Thyroid gland (tissue), 4 donors: ENCODE measurements around the gene MYO1A. TPM values are rescaled to one million over a fixed set of nuclear protein-coding genes. Genes with fewer than 3 reads are reported as not detected.

Experiments
- DNase-seq, 2 donors: peaks; one replicate each; pipeline ENCODE4 v3.0.0-alpha.2; 2019
- H3K27ac ChIP-seq, 3 donors: fragments of 200-600 bp; sonication (generic); 1 replicate in 2 of 3; 2 replicates in 1 of 3; pipeline ENCODE4 v1.5.1; 2016 to 2019; ENCODE audit warnings: mild to moderate bottlenecking in 1 of 3, moderate library complexity in 1 of 3
- H3K27me3 ChIP-seq: fragments of 200-600 bp; sonication (generic); one replicate; pipeline ENCODE4 v1.5.1; 2019
- H3K36me3 ChIP-seq, 2 donors: fragments of 200-600 bp; sonication (generic); one replicate each; pipeline ENCODE4 v1.5.1; 2016 to 2019
- H3K4me1 ChIP-seq, 2 donors: fragments of 200-600 bp; sonication (generic); one replicate each; pipeline ENCODE4 v1.5.1; 2017 to 2019
- H3K4me3 ChIP-seq, 3 donors: fragments of 200-600 bp; sonication (generic); replicated peaks in 1 of 3; 1 replicate in 2 of 3; 2 replicates in 1 of 3; pipeline ENCODE4 v1.5.1; 2016; ENCODE audit warnings: mild to moderate bottlenecking in 1 of 3
- H3K9me3 ChIP-seq: fragments of 200-600 bp; sonication (generic); one replicate; pipeline ENCODE4 v1.5.1; 2017
- POLR2A ChIP-seq, 2 donors: fragments of 450-650 bp; IDR thresholded peaks; one replicate each; pipeline ENCODE4 v1.6.1; 2017; ENCODE audit warnings: antibody characterized with exemption in 2 of 2, mild to moderate bottlenecking in 2 of 2, moderate library complexity in 1 of 2
- WGBS, 2 donors: methylation state at CpG; one replicate each; pipeline ENCODE4 v1.1.5; 2017; 5-methylcytosine and 5-hydroxymethylcytosine counted together
- intact Hi-C: fragments of 100-400 bp; cut with DNase I; formaldehyde crosslinking; loops from one replicate; pipeline ENCODE4 v1.15.1; 2023
- total RNA-seq, 4 donors: library from RNA; depleted of rRNA; stranded (reverse); fragments of >200 nt; gene quantifications; one replicate each; pipeline ENCODE4 v1.2.3, GENCODE V29; 2016
- TF ChIP-seq, protein P1 (sequence below), 6 experiments: fragments of 200-600 bp in 3 of 6; fragments of 450-650 bp in 3 of 6; sonication (generic) in 3 of 6; IDR thresholded peaks; one replicate each; pipeline ENCODE4 v1.5.1; 2016 to 2019; ENCODE audit warnings: antibody characterized with exemption in 6 of 6, mild to moderate bottlenecking in 2 of 6, inconsistent platforms in 1 of 6, moderate library complexity in 1 of 6

The MYO1A gene
- total RNA-seq, 4 donors from 2014 or later = not detected

DNA sequence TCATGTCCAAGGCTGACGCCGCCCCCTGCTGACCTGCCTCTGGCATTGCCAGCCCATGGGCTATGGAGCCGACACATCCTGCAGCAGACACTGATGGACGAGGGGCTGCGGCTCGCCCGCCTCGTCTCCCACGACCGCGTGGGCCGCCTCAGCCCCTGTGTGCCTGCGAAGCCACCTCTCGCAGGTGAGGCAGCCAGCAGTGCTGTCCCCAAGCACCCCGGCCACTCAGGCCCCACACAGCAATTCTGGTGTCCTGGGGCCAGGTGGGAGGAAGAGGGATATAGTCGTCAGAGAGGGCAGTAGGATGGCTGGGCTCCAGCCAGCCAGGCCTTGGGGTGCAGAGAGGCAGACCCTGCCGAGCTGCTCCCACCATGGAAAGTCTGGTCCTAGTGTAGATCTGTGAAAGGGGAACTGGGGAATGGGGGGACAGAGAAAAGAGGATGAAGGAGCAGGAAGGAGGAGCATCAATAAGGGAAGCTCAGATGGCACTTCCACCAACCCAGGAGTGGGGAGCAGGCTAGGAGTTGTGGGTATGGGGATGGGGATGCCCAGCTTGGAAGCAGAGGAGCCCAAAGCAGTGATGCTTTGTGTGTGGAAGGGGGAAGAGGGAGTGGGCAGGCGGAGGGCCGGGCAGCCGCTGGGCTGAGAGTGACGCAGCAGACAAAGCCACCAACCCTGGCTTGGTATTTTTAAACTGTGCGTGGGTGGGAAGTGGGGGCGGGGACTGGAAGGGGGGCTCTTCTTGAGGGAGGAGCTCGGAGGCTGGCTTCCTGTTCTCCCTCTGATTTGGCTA is 43.7 kb upstream of the MYO1A start:
- 40 to 62% methylated on average over 9 to 23 of the region's 24 CpGs for WGBS, 2 donors
- peak; percentile 55 to 63 for DNase-seq
- no peaks in the 10 kb centered on the region for H3K9me3 ChIP-seq
- H3K27ac ChIP-seq = peak overlapping the region in 2 of 3 donors; percentile 56 to 63
- TF ChIP-seq, protein P1, sequence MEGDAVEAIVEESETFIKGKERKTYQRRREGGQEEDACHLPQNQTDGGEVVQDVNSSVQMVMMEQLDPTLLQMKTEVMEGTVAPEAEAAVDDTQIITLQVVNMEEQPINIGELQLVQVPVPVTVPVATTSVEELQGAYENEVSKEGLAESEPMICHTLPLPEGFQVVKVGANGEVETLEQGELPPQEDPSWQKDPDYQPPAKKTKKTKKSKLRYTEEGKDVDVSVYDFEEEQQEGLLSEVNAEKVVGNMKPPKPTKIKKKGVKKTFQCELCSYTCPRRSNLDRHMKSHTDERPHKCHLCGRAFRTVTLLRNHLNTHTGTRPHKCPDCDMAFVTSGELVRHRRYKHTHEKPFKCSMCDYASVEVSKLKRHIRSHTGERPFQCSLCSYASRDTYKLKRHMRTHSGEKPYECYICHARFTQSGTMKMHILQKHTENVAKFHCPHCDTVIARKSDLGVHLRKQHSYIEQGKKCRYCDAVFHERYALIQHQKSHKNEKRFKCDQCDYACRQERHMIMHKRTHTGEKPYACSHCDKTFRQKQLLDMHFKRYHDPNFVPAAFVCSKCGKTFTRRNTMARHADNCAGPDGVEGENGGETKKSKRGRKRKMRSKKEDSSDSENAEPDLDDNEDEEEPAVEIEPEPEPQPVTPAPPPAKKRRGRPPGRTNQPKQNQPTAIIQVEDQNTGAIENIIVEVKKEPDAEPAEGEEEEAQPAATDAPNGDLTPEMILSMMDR (IDR thresholded peaks at IDR 0.05) = peak in 4 of 6 experiments; percentile 23 to 56 (median 44)
- no peak for TF ChIP-seq POLR2A (IDR thresholded peaks at IDR 0.05)
- H3K36me3 ChIP-seq = peaks cover 38 to 45% of the 10 kb centered on the region in 2 donors
- no peak overlapping the region for H3K4me3 ChIP-seq
- intact Hi-C loops = no loop called here
- H3K27me3 ChIP-seq = no peaks in the 10 kb centered on the region
- H3K4me1 ChIP-seq = peaks cover 18 to 42% of the 10 kb centered on the region in 2 donors

DNA sequence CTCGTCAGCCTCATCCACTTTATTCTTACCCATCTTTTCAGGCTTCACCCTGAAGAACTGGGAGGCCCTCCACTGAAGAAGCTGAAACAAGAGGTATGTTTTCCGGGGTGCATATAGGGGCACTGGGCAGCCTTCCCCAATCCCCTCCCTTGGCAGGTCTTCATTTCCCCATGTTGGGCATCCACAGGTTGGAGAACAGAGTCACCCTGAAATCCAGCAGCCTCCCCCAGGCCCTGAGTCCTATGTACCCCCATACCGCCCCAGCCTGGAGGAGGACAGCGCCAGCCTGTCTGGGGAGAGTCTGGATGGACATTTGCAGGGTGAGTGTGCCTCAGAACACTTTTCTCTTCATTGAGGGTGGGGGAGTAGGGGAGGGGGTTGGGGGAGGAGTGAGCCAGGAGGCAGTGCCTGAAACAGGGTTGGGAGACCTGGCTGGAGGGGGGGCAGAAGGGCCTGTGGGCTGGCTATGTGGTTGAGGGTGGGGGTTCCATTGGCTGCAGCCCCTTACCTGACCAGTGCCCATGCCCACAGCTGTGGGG is 43.0 kb upstream of the MYO1A start:
- Histone ChIP-seq H3K4me3 (no peak overlapping the region), H3K27me3 (no peaks in the 10 kb centered on the region), H3K4me1 (peaks cover 21 to 42% of the 10 kb centered on the region in 2 donors), H3K36me3 (peaks cover 34 to 42% of the 10 kb centered on the region in 2 donors), H3K27ac (peak overlapping the region in 2 of 3 donors; percentile 37 to 57), H3K9me3 (no peaks in the 10 kb centered on the region)
- TF ChIP-seq, protein P1 (IDR thresholded peaks at IDR 0.05) = no peak
- no peak for TF ChIP-seq POLR2A (IDR thresholded peaks at IDR 0.05)
- WGBS, 2 donors = 67 to 79% methylated on average over 4 of the region's 4 CpGs
- intact Hi-C loops = no loop called here
- DNase-seq = no peak

DNA sequence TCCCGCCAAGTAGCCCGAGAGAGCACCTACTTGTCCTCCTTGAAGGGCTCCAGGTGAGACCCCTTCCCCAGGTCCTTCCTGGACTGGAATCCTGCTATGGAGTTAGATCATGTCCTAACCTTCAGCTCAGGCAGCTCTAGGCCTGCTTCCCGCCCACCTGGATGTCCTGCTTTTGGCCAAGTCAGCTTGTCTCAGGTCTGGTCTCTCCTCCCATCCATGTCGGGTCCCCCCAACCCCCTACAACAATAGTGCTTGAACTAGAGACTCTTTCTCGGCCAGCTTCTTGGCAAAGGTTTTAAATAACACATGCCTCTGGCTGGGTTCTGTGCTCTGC is 42.6 kb upstream of the MYO1A start:
- H3K9me3 ChIP-seq = no peaks in the 10 kb centered on the region
- H3K4me1 ChIP-seq = peaks cover 21 to 42% of the 10 kb centered on the region in 2 donors
- peaks cover 33 to 42% of the 10 kb centered on the region in 2 donors for H3K36me3 ChIP-seq
- 56 to 59% methylated on average over 3 to 5 of the region's 5 CpGs for WGBS, 2 donors
- intact Hi-C loops = no loop called here
- peak; percentile 33 to 54 for DNase-seq
- H3K27me3 ChIP-seq = no peaks in the 10 kb centered on the region
- TF ChIP-seq POLR2A (IDR thresholded peaks at IDR 0.05) = no peak
- TF ChIP-seq, protein P1 (IDR thresholded peaks at IDR 0.05) = no peak
- peak overlapping the region in 2 of 3 donors; percentile 4 to 57 for H3K27ac ChIP-seq
- no peak overlapping the region for H3K4me3 ChIP-seq

DNA sequence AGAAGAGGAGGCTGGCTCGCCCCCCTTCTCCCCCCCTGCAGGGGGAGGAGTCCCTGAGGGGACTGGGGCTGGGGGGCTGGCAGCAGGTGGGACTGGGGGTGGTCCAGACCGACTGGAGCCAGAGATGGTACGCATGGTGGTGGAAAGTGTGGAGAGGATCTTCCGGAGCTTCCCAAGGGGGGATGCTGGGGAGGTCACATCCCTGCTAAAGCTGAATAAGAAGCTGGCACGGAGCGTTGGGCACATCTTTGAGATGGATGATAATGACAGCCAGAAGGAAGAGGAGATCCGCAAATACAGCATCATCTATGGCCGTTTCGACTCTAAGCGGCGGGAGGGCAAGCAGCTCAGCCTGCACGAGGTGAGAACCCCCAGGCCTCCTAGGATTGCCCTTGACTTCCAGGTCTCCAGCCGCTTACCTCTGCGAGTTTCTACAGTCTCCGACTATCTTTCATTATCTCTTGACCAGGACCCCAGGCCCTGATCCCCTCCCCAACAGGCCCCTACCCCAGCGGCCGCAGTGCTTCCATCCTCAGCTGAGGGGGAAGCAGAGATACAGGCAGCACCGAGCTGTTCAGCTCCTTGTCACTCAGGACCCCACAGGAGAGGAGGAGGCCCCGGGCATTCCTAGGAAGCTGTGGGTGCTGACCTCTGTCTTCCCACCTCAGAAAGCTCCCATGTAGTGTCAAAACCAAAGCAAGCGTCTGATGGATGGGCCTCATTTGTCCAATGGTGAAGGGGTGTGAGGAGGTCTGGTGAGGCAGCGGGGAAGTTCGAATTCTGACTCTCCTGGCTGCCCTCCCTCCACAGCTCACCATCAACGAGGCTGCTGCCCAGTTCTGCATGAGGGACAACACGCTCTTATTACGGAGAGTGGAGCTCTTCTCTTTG is 42.0 kb upstream of the MYO1A start:
- no peak for TF ChIP-seq POLR2A (IDR thresholded peaks at IDR 0.05)
- TF ChIP-seq, protein P1 (IDR thresholded peaks at IDR 0.05) = no peak
- intact Hi-C loops = no loop called here
- WGBS, 2 donors = 81 to 83% methylated on average over 21 to 24 of the region's 25 CpGs
- no peaks in the 10 kb centered on the region for H3K9me3 ChIP-seq
- H3K36me3 ChIP-seq = peaks cover 32 to 37% of the 10 kb centered on the region in 2 donors
- no peak for DNase-seq
- H3K4me1 ChIP-seq = peaks cover 21 to 42% of the 10 kb centered on the region in 2 donors
- no peak overlapping the region for H3K4me3 ChIP-seq
- peak overlapping the region in 2 of 3 donors; percentile 15 to 57 for H3K27ac ChIP-seq
- no peaks in the 10 kb centered on the region for H3K27me3 ChIP-seq
